Inferior parietal cortex (tissue), 1 donor: ENCODE results near the gene DNM1L.

Experiments used
- DNase-seq: peaks from one replicate; pipeline ENCODE4 v3.0.0-alpha.2; 2016; ENCODE audit errors: extremely low spot score

Gene DNM1L

GRCh38 chr12:32756476-32757066, 77.5 kb downstream of the DNM1L start:
- no peak for DNase-seq

- no peak for DNase-seq
Observed at GRCh38 chr12:32757157-32757556, 78.1 kb downstream of the DNM1L start.

GRCh38 chr12:32761716-32762115, 82.6 kb downstream of the DNM1L start:
- DNase-seq: no peak

GRCh38 chr12:32765906-32766305, 86.8 kb downstream of the DNM1L start:
- DNase-seq: no peak

GRCh38 chr12:32768518-32768917, 89.4 kb downstream of the DNM1L start:
- no peak for DNase-seq

GRCh38 chr12:32770141-32770540, 91.0 kb downstream of the DNM1L start:
- DNase-seq: no peak

- no peak for DNase-seq
Observed at GRCh38 chr12:32773691-32774090, 94.6 kb downstream of the DNM1L start.

- DNase-seq: no peak
Observed at GRCh38 chr12:32776258-32776657, 97.2 kb downstream of the DNM1L start.

GRCh38 chr12:32777159-32777558, 98.1 kb downstream of the DNM1L start:
- no peak for DNase-seq

GRCh38 chr12:32777691-32778175, 98.6 kb downstream of the DNM1L start:
- no peak for DNase-seq

GRCh38 chr12:32780071-32780470, 101.0 kb downstream of the DNM1L start:
- no peak for DNase-seq

GRCh38 chr12:32783029-32783428, 103.9 kb downstream of the DNM1L start:
- no peak for DNase-seq

GRCh38 chr12:32785557-32785956, 106.5 kb downstream of the DNM1L start:
- DNase-seq: no peak

- DNase-seq: no peak
Observed at GRCh38 chr12:32788405-32788804, 109.3 kb downstream of the DNM1L start.

- no peak for DNase-seq
Observed at GRCh38 chr12:32789446-32789845, 110.3 kb downstream of the DNM1L start.

- no peak for DNase-seq
Observed at GRCh38 chr12:32789916-32790315, 110.8 kb downstream of the DNM1L start.

GRCh38 chr12:32794281-32794680, 115.2 kb downstream of the DNM1L start:
- DNase-seq: no peak
